SK-N-SH treated with all-trans-retinoic acid at 6 μM for 48 hours (cell line): Measurements from ENCODE around the gene ELMO1.

Experiments
- ARNTL ChIP-seq: fragments of 450-650 bp; formaldehyde crosslinking; IDR thresholded peaks from 2 replicates; pipeline ENCODE4 v1.5.0; 2020; ENCODE audit warnings: low read depth, mild to moderate bottlenecking, moderate library complexity, borderline replicate concordance
- BACH2 ChIP-seq: fragments of 250-450 bp; sonication (Bioruptor Pico); IDR thresholded peaks from 2 replicates; pipeline ENCODE4 v1.9.0; 2021; ENCODE audit warnings: mild to moderate bottlenecking, borderline replicate concordance
- CSDC2 ChIP-seq: fragments of 250-450 bp; sonication (Bioruptor Pico); IDR thresholded peaks from 2 replicates; pipeline ENCODE4 v1.5.0; 2020; ENCODE audit warnings: mild to moderate bottlenecking, moderate library complexity
- ISL1 ChIP-seq: fragments of 250-450 bp; sonication (Bioruptor Pico); IDR thresholded peaks from 2 replicates; pipeline ENCODE4 v2.1.2; 2022; ENCODE audit warnings: mild to moderate bottlenecking, moderate library complexity
- PATZ1 ChIP-seq: fragments of 250-450 bp; sonication (Bioruptor Pico); IDR thresholded peaks from 2 replicates; pipeline ENCODE4 v1.8.0; 2020; ENCODE audit warnings: mild to moderate bottlenecking, moderate library complexity, borderline replicate concordance
- RARB ChIP-seq: fragments of 250-450 bp; sonication (Bioruptor Pico); IDR thresholded peaks from 2 replicates; pipeline ENCODE4 v1.8.0; 2021; ENCODE audit warnings: mild to moderate bottlenecking, moderate library complexity
- SNAI2 ChIP-seq: fragments of 250-450 bp; sonication (Bioruptor Pico); IDR thresholded peaks from 2 replicates; pipeline ENCODE4 v1.5.0; 2020; ENCODE audit warnings: mild to moderate bottlenecking, moderate library complexity
- TCF4 ChIP-seq: fragments of 250-450 bp; sonication (Bioruptor Pico); IDR thresholded peaks from 2 replicates; pipeline ENCODE4 v1.8.0; 2021; ENCODE audit warnings: mild to moderate bottlenecking, moderate library complexity, borderline replicate concordance
- TOX ChIP-seq: fragments of 250-450 bp; sonication (Bioruptor Pico); IDR thresholded peaks from 2 replicates; pipeline ENCODE4 v1.8.0; 2021; ENCODE audit warnings: mild to moderate bottlenecking, moderate library complexity, borderline replicate concordance
- ZC3H10 ChIP-seq: fragments of 250-450 bp; sonication (Bioruptor Pico); IDR thresholded peaks from 2 replicates; pipeline ENCODE4 v1.5.1; 2021; ENCODE audit warnings: mild to moderate bottlenecking, moderate library complexity
- ZFP30 ChIP-seq: fragments of 450-650 bp; formaldehyde crosslinking; IDR thresholded peaks from 2 replicates; pipeline ENCODE4 v1.5.0; 2022; ENCODE audit warnings: mild to moderate bottlenecking, moderate library complexity
- ZNF8 ChIP-seq: fragments of 450-650 bp; formaldehyde crosslinking; IDR thresholded peaks from 2 replicates; pipeline ENCODE4 v1.5.0; 2020; ENCODE audit warnings: mild to moderate bottlenecking, moderate library complexity

- TF ChIP-seq ZC3H10 (CRISPR knock-in tag): no peak
- TF ChIP-seq PATZ1 (CRISPR knock-in tag): no peak
- TF ChIP-seq ZFP30 (CRISPR knock-in tag): no peak
- TF ChIP-seq BACH2: no peak
- TF ChIP-seq ARNTL: no peak
- TF ChIP-seq CSDC2 (CRISPR knock-in tag): no peak
- TF ChIP-seq ISL1: no peak
- TF ChIP-seq RARB (CRISPR knock-in tag): no peak
- no peak for TF ChIP-seq TOX
- no peak for TF ChIP-seq ZNF8 (CRISPR knock-in tag)
- TF ChIP-seq SNAI2 (CRISPR knock-in tag): no peak
- no peak for TF ChIP-seq TCF4 (CRISPR knock-in tag)
Measured at GRCh38 chr7:37497576-37497975, 48.9 kb upstream of the ELMO1 start.
